Esophagus muscularis mucosa (tissue), 4 donors: ENCODE measurements around the gene WEE1. TPM values are rescaled to one million over a fixed set of nuclear protein-coding genes. Genes with fewer than 3 reads are reported as not detected.
"Not testable (repeated sequence)": the region's sequence is repeated elsewhere in the genome, so short reads cannot be mapped to it uniquely, and the experiment has no call there.

Experiments
- DNase-seq: peaks from one replicate; pipeline ENCODE4 v3.0.0-alpha.2; 2017; ENCODE audit errors: extremely low spot score
- H3K27ac ChIP-seq, 4 donors: fragments of 200-600 bp; sonication (generic); replicated peaks in 1 of 4; 1 replicate in 3 of 4; 2 replicates in 1 of 4; pipeline ENCODE4 v1.5.1; 2016 to 2019; ENCODE audit warnings: mild to moderate bottlenecking in 1 of 4
- H3K27me3 ChIP-seq, 4 donors: fragments of 200-600 bp; sonication (generic); one replicate each; pipeline versions ENCODE4 v1.5.1 to v1.6.0; 2016 to 2019
- H3K36me3 ChIP-seq, 4 donors: fragments of 200-600 bp; sonication (generic); one replicate each; pipeline ENCODE4 v1.5.1; 2016 to 2019
- H3K4me1 ChIP-seq, 4 donors: fragments of 200-600 bp; sonication (generic); one replicate each; pipeline ENCODE4 v1.5.1; 2016 to 2019
- H3K4me3 ChIP-seq, 4 donors: fragments of 200-600 bp; sonication (generic); 1 replicate in 2 of 4; 2 replicates in 2 of 4; pipeline ENCODE4 v1.5.1; 2016 to 2019; ENCODE audit warnings: mild to moderate bottlenecking in 4 of 4, moderate library complexity in 1 of 4
- H3K9me3 ChIP-seq, 4 donors: fragments of 200-600 bp; sonication (generic); 1 replicate in 3 of 4; 2 replicates in 1 of 4; pipeline ENCODE4 v1.5.1; 2016 to 2019
- CTCF ChIP-seq, 3 experiments: fragments of 200-600 bp in 2 of 3; fragments of 450-650 bp in 1 of 3; sonication (generic) in 2 of 3; IDR thresholded peaks; one replicate each; pipeline ENCODE4 v1.5.1; 2017 to 2019; ENCODE audit warnings: antibody characterized with exemption in 3 of 3, mild to moderate bottlenecking in 2 of 3, moderate library complexity in 1 of 3
- EP300 ChIP-seq: sonication (generic); formaldehyde crosslinking; IDR thresholded peaks from one replicate; pipeline ENCODE4 v1.6.1; 2017; ENCODE audit warnings: antibody characterized with exemption
- POLR2A ChIP-seq: fragments of 450-650 bp; IDR thresholded peaks from one replicate; pipeline ENCODE4 v1.6.1; 2017; ENCODE audit warnings: antibody characterized with exemption, moderate library complexity, mild to moderate bottlenecking, low read depth
- POLR2AphosphoS5 ChIP-seq, 2 donors: sonication (generic); formaldehyde crosslinking; IDR thresholded peaks; one replicate each; pipeline ENCODE4 v1.6.1; 2017; ENCODE audit warnings: antibody characterized with exemption in 2 of 2
- WGBS: methylation state at CpG from one replicate; pipeline ENCODE4 v1.1.5; 2018; 5-methylcytosine and 5-hydroxymethylcytosine counted together
- intact Hi-C: fragments of 100-400 bp; cut with DNase I; formaldehyde crosslinking; loops from one replicate; pipeline ENCODE4 v1.15.1; 2023
- total RNA-seq, 4 donors: library from RNA; depleted of rRNA; stranded (reverse); fragments of >200 nt; gene quantifications; one replicate each; pipeline versions ENCODE4 v1.1.0 to v1.2.1, GENCODE V29; 2016

WEE1 gene
- total RNA-seq, 4 donors from 2014 or later = 34.5 to 55.6 (median 41.6) TPM

DNA sequence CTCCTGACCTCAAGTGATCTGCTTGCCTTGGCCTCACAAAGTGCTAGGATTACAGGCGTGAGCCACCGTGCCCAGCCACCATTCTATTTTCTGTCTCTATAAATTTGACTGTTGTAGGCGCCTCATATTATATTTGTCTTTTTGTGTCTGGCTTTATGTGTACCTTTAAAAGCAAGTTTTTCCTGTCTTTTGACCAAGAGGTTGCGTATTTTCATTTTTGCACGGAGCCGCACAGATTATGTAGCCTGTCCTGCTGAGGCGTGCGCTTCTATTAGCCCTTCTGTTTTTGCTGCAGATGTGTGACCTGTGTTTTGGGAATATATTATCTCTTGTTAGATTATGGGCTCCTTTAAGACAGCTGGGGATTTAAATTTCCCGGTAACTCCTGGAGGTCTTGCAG lies 40.4 kb upstream of the WEE1 start:
- no peaks in the 10 kb centered on the region for H3K9me3 ChIP-seq
- intact Hi-C loops = loop anchor here (5.0 to 10.0 kb wide), 2 partner anchors 34 to 222 kb away; no protein-coding TSS in a partner anchor
- no peak for DNase-seq
- peaks cover 15 to 52% (median 49%) of the 10 kb centered on the region in 4 donors for H3K4me1 ChIP-seq
- H3K27ac ChIP-seq = no peak overlapping the region
- peaks cover 0 to 4% (median 0%) of the 10 kb centered on the region in 4 donors for H3K36me3 ChIP-seq
- TF ChIP-seq CTCF (IDR thresholded peaks at IDR 0.05) (no peak), EP300 (no peak), POLR2AphosphoS5 (IDR thresholded peaks at IDR 0.05) (no peak), POLR2A (no peak)
- no peak overlapping the region for H3K4me3 ChIP-seq
- H3K27me3 ChIP-seq = no peaks in the 10 kb centered on the region
- WGBS = 96% methylated on average over 9 of the region's 9 CpGs

DNA sequence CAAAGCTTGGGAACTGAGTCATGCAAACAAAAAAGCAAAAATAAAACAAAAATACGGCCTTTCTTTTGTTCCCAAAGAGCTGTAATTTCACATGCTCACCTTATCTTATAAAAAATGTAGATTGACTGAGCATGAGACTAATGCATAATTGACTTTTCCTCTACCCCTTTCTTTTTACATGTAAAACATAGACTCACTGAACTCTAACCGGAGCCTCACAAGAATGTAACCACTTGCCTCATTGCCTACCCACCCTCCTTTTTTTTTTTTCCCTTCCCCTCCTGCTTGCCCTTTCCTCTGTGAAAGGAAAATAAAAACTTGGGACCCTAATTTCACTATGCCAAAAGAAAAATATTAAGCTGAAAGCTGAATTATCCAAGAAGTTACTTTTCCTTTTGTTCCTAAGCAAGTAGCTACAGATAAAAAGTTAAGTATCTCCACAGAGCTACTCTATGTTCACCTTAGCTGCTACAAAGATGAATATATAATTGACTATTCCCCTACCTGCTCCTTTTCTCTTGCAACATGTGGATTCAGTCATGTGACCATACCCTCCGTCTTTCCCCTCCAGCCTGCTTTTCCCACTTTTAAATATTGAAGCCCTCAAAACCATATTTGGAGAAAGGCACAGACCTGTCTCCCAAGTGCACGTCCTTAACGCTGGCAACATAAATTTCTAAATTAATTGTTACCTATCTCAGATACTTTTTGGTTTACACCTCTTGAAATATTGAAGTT lies 39.6 kb upstream of the WEE1 start:
- DNase-seq = no peak
- Histone ChIP-seq H3K4me3 (no peak overlapping the region), H3K4me1 (peaks cover 14 to 44% (median 40%) of the 10 kb centered on the region in 4 donors), H3K9me3 (no peaks in the 10 kb centered on the region), H3K27ac (peak overlapping the region in 3 of 4 donors; percentile 73 to 75 (median 74)), H3K36me3 (peaks cover 0 to under 1% (median 0%) of the 10 kb centered on the region in 4 donors), H3K27me3 (no peaks in the 10 kb centered on the region)
- 60% methylated on average over 5 of the region's 5 CpGs for WGBS
- intact Hi-C loops = loop anchor here (5.0 to 10.0 kb wide), 2 partner anchors 33 to 221 kb away; no protein-coding TSS in a partner anchor
- no peak for TF ChIP-seq POLR2AphosphoS5 (IDR thresholded peaks at IDR 0.05)
- TF ChIP-seq CTCF (IDR thresholded peaks at IDR 0.05) = no peak
- no peak for TF ChIP-seq POLR2A
- TF ChIP-seq EP300 = no peak

DNA sequence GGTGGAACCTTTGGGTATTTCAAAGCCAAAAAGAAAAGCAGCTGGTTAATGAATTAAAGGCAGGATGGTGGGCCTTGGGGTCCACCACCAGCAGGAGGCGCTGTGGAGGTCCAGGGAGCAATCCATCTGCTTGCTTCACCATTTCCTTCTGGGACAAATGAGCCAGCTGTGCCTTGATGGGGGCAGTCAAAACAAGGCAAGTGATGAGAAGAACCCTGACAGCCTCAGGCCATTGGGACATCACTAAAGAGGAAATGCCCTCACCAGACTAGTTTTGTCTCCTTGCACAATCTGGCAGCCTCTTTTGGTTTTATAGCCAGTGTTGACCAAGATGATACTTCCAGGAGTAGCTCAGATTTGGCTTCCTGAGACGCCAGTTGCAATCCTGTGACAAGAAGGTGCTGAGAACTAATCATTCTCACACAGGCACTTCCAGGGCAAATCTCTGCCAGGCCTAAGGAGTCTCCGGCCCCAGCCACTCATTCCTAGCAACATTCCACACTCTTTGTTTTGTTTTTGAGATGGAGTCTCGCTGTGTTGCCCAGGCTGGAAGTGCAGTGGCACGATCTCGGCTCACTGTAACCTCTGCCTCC lies 38.2 kb upstream of the WEE1 start:
- H3K36me3 ChIP-seq = no peaks in the 10 kb centered on the region
- peaks cover 6 to 30% (median 26%) of the 10 kb centered on the region in 4 donors for H3K4me1 ChIP-seq
- H3K9me3 ChIP-seq = no peaks in the 10 kb centered on the region
- no peaks in the 10 kb centered on the region for H3K27me3 ChIP-seq
- no peak overlapping the region for H3K4me3 ChIP-seq
- intact Hi-C loops = loop anchor here (5.0 to 10.0 kb wide), 3 partner anchors 77 to 220 kb away; partner anchors contain the start of gene SWAP70
- DNase-seq = peak; percentile 96
- 51% methylated on average over 6 of the region's 6 CpGs for WGBS
- H3K27ac ChIP-seq = peak overlapping the region; percentile 66 to 75 (median 74)
- no peak for TF ChIP-seq POLR2A
- TF ChIP-seq POLR2AphosphoS5 (IDR thresholded peaks at IDR 0.05) = peak; percentile 80 to 86
- TF ChIP-seq CTCF (IDR thresholded peaks at IDR 0.05) = peak; percentile 71 to 81 (median 77)

- no peak for DNase-seq
- intact Hi-C loops = loop anchor here (5.0 to 10.0 kb wide), 3 partner anchors 74 to 216 kb away; partner anchors contain the start of gene SWAP70
- TF ChIP-seq POLR2A (no peak), CTCF (IDR thresholded peaks at IDR 0.05) (no peak), EP300 (no peak), POLR2AphosphoS5 (IDR thresholded peaks at IDR 0.05) (no peak)
- H3K4me1 ChIP-seq = peaks cover 6 to 23% (median 22%) of the 10 kb centered on the region in 4 donors
- no peak overlapping the region for H3K4me3 ChIP-seq
- 91% methylated on average over 2 of the region's 2 CpGs for WGBS
- H3K9me3 ChIP-seq = no peaks in the 10 kb centered on the region
- H3K36me3 ChIP-seq = no peaks in the 10 kb centered on the region
- no peaks in the 10 kb centered on the region for H3K27me3 ChIP-seq
- no peak overlapping the region for H3K27ac ChIP-seq
Measured at GRCh38 chr11:9538548-9538947, 34.9 kb upstream of the WEE1 start.

DNA sequence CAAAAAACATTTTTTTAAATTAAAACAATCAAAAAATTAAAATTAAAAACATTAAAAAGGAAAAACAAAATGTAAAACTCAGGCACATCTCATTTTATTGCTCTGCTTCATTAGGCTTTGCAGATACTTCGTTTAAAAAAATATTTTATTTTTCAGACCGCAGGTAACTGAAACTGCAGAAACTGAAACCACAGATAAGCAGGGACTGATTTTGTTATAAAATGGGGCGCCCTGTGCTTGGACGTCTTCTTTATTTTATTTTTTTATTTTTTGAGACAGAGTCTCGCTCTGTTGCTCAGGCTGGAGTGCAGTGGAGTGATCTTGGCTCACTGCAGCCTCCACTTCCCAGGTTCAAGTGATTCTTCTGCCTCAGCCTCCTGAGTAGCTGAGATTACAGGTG lies 24.3 kb upstream of the WEE1 start:
- H3K36me3 ChIP-seq, H3K9me3 ChIP-seq, intact Hi-C loops, H3K4me3 ChIP-seq, DNase-seq, H3K4me1 ChIP-seq, H3K27ac ChIP-seq, H3K27me3 ChIP-seq: not testable (repeated sequence)
- WGBS = 90% methylated on average over 5 of the region's 5 CpGs
